CD14-positive monocyte (primary cell): ENCODE measurements around the gene TRAPPC10. TPM values are rescaled to one million over a fixed set of nuclear protein-coding genes. Genes with fewer than 3 reads are reported as not detected.

ENCODE experiments used
- DNase-seq, 3 donors: peaks; one replicate each; pipeline ENCODE4 v3.0.0-alpha.2; 2011 to 2022
- H2AFZ ChIP-seq: 2 replicates; pipeline ENCODE4 v1.6.0; 2012; ENCODE audit warnings: mild to moderate bottlenecking, low read depth, low read length, inconsistent platforms; ENCODE audit not compliant: insufficient read depth, poor library complexity, severe bottlenecking
- H3K27ac ChIP-seq, 2 donors: 1 replicate in 1 of 2; 2 replicates in 1 of 2; pipeline ENCODE4 v1.5.1; 2012 to 2013; ENCODE audit warnings: low read length in 2 of 2, control low read depth in 1 of 2, inconsistent platforms in 1 of 2, low read depth in 1 of 2, mild to moderate bottlenecking in 1 of 2
- H3K27me3 ChIP-seq, 2 donors: one replicate each; pipeline versions ENCODE4 v1.6.0 to v1.6.1; 2011 to 2013; ENCODE audit warnings: low read length in 2 of 2; ENCODE audit not compliant: control insufficient read depth in 2 of 2, insufficient read depth in 2 of 2
- H3K36me3 ChIP-seq, 2 donors: replicated peaks in 1 of 2; 1 replicate in 1 of 2; 2 replicates in 1 of 2; pipeline versions ENCODE4 v1.5.1 to v1.6.1; 2012 to 2013; ENCODE audit warnings: low read length in 2 of 2, control low read depth in 1 of 2, inconsistent platforms in 1 of 2, mild to moderate bottlenecking in 1 of 2; ENCODE audit not compliant: insufficient read depth in 2 of 2, control insufficient read depth in 1 of 2
- H3K4me1 ChIP-seq, 2 donors: 1 replicate in 1 of 2; 2 replicates in 1 of 2; pipeline versions ENCODE4 v1.5.1 to v1.6.1; 2012 to 2013; ENCODE audit warnings: low read length in 2 of 2, control low read depth in 1 of 2, inconsistent platforms in 1 of 2, mild to moderate bottlenecking in 1 of 2, moderate library complexity in 1 of 2; ENCODE audit not compliant: insufficient read depth in 2 of 2, control insufficient read depth in 1 of 2
- H3K4me2 ChIP-seq: replicated peaks from 2 replicates; pipeline ENCODE3; 2012; ENCODE audit warnings: low read length, moderate library complexity, mild to moderate bottlenecking; ENCODE audit not compliant: poor library complexity, severe bottlenecking; ENCODE audit errors: extremely low read depth
- H3K4me3 ChIP-seq, 3 experiments: fragments of 200-600 bp in 1 of 3; sonication (generic) in 1 of 3; replicated peaks in 1 of 3; 1 replicate in 2 of 3; 2 replicates in 1 of 3; pipeline ENCODE4 v1.5.1; 2011 to 2013; ENCODE audit warnings: low read length in 3 of 3, mild to moderate bottlenecking in 3 of 3, control low read depth in 2 of 3, low read depth in 2 of 3, inconsistent platforms in 1 of 3, moderate library complexity in 1 of 3
- H3K79me2 ChIP-seq: 2 replicates; pipeline ENCODE4 v1.6.0; 2012; ENCODE audit warnings: mild to moderate bottlenecking, control low read depth, inconsistent platforms, low read length, moderate library complexity; ENCODE audit not compliant: insufficient read depth
- H3K9ac ChIP-seq: 2 replicates; pipeline ENCODE4 v1.6.0; 2017; ENCODE audit warnings: low read length, mild to moderate bottlenecking; ENCODE audit not compliant: insufficient read depth, poor library complexity, severe bottlenecking
- H3K9me3 ChIP-seq, 2 donors: replicated peaks in 1 of 2; 1 replicate in 1 of 2; 2 replicates in 1 of 2; pipeline versions ENCODE4 v1.5.1 to v1.6.1; 2012 to 2013; ENCODE audit warnings: low read length in 2 of 2, control low read depth in 1 of 2; ENCODE audit not compliant: control insufficient read depth in 1 of 2, insufficient read depth in 1 of 2
- H4K20me1 ChIP-seq: 2 replicates; pipeline ENCODE4 v1.6.0; 2012; ENCODE audit warnings: mild to moderate bottlenecking, low read length, control low read depth, moderate library complexity; ENCODE audit not compliant: insufficient read depth
- H3K27ac Mint-ChIP-seq, 7 donors: one replicate each; pipeline ENCODE4 v1.8.0; 2020; ENCODE audit warnings: mild to moderate bottlenecking in 7 of 7, mixed read lengths in 7 of 7, moderate library complexity in 6 of 7, inconsistent platforms in 2 of 7
- H3K27me3 Mint-ChIP-seq, 3 donors: one replicate each; pipeline ENCODE4 v1.8.0; 2021 to 2022; ENCODE audit warnings: low read depth in 3 of 3, mild to moderate bottlenecking in 3 of 3, mixed read lengths in 3 of 3, moderate library complexity in 3 of 3, inconsistent platforms in 1 of 3
- H3K36me3 Mint-ChIP-seq, 2 donors: one replicate each; pipeline ENCODE4 v1.8.0; 2020; ENCODE audit warnings: mixed read lengths in 2 of 2, inconsistent platforms in 1 of 2, mild to moderate bottlenecking in 1 of 2
- H3K4me1 Mint-ChIP-seq: one replicate; pipeline ENCODE4 v1.8.0; 2020; ENCODE audit warnings: mild to moderate bottlenecking, mixed read lengths
- H3K4me3 Mint-ChIP-seq, 2 donors: one replicate each; pipeline ENCODE4 v1.8.0; 2020; ENCODE audit warnings: mild to moderate bottlenecking in 2 of 2, mixed read lengths in 2 of 2, moderate library complexity in 1 of 2
- H3K9me3 Mint-ChIP-seq, 7 donors: one replicate each; pipeline ENCODE4 v1.8.0; 2020 to 2022; ENCODE audit warnings: mixed read lengths in 7 of 7, mild to moderate bottlenecking in 6 of 7, moderate library complexity in 6 of 7, inconsistent platforms in 2 of 7
- CTCF ChIP-seq: fragments of 200-600 bp; IDR thresholded peaks from one replicate; pipeline ENCODE4 v1.8.0; 2022; ENCODE audit warnings: antibody characterized with exemption, mild to moderate bottlenecking
- WGBS: methylation state at CpG from one replicate; pipeline ENCODE4 v1.1.5; 2013; ENCODE audit warnings: missing lambda C conversion rate; ENCODE audit not compliant: insufficient coverage; 5-methylcytosine and 5-hydroxymethylcytosine counted together
- intact Hi-C, 2 donors: fragments of 100-400 bp; cut with micrococcal nuclease; formaldehyde crosslinking; loops; one replicate each; pipeline versions ENCODE4 v1.15.0 to v1.15.1; 2023
- polyA plus RNA-seq, 3 donors: library from polyadenylated mRNA; depleted of rRNA in 1 of 3; unstranded in 2 of 3; stranded (reverse) in 1 of 3; fragments of 300-500 nt in 2 of 3; fragments of >200 nt in 1 of 3; fragmentation: Illumina TruSeq in 2 of 3; gene quantifications; 1 replicate in 2 of 3; 2 replicates in 1 of 3; pipeline ENCODE4 v1.2.3, GENCODE V29; 2012 to 2021

Gene TRAPPC10
- polyA plus RNA-seq, 3 donors, result 5.9 to 40.6 (median 8.6) TPM

DNA sequence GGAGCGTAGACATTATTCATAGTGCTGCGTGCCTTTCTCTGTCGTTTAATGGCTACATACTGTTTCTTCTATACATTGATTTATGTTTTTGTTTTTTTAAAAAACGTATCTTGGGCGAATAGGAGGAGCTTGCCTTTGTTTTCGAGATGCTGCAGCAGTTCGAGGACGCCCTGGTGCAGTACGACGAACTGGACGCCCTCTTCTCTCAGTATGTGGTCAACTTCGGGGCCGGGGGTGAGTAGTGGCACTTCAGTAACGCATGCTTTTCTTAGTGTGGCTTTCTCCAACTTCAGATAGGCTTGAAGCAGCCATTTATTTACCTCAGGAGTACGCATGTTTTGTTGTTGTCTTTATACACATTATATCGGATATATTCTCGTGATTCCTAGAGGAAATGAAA, 46.9 kb downstream of the TRAPPC10 start:
- 98% methylated on average over 8 of the region's 17 CpGs for WGBS
- Histone ChIP-seq H3K36me3 (peaks cover 82 to 85% of the 10 kb centered on the region in 2 donors), H3K4me3 (no peak overlapping the region), H3K27me3 (no peaks in the 10 kb centered on the region), H3K9ac (no peak overlapping the region), H3K27ac (no peak overlapping the region), H4K20me1 (peaks cover 57% of the 10 kb centered on the region), H3K4me1 (no peaks in the 10 kb centered on the region), H2AFZ (no peak overlapping the region), H3K79me2 (no peaks in the 10 kb centered on the region), H3K9me3 (no peaks in the 10 kb centered on the region), H3K4me2 (no peak overlapping the region)
- H3K36me3 Mint-ChIP-seq, result peaks cover 72 to 88% of the 10 kb centered on the region in 2 donors
- intact Hi-C loops, result no loop called here
- H3K4me3 Mint-ChIP-seq, result no peak overlapping the region
- no peak for DNase-seq
- H3K27me3 Mint-ChIP-seq, result peaks cover 0 to 2% (median 1%) of the 10 kb centered on the region in 3 donors
- H3K27ac Mint-ChIP-seq, result no peak overlapping the region
- H3K9me3 Mint-ChIP-seq, result no peaks in the 10 kb centered on the region
- no peaks in the 10 kb centered on the region for H3K4me1 Mint-ChIP-seq
- TF ChIP-seq CTCF, result no peak

DNA sequence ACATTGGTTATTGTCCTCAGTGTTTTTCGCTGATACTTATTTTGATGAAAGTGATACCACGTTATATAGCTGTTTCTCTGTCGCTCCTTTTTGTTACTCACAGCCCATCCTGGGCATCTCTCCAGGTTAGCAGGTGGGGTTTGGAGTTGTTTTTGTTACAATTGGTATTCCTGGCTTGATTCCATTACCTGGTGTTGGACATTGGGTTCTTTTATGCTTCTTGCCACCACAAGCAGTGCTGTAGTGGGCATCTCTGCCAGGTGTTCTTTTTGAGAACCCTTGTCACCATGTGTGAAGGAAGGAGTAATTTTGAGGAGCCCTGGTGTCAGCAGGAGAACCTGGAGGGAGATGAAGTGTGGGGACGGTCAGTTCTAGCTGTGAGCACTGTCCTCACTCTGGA, 47.6 kb downstream of the TRAPPC10 start:
- Histone ChIP-seq H3K79me2 (peaks cover under 1% of the 10 kb centered on the region), H3K36me3 (peaks cover 83 to 85% of the 10 kb centered on the region in 2 donors), H4K20me1 (peaks cover 54% of the 10 kb centered on the region), H3K9me3 (no peaks in the 10 kb centered on the region), H3K4me3 (no peak overlapping the region), H3K4me2 (no peak overlapping the region), H3K27me3 (no peaks in the 10 kb centered on the region), H2AFZ (no peak overlapping the region), H3K4me1 (no peaks in the 10 kb centered on the region), H3K27ac (no peak overlapping the region), H3K9ac (no peak overlapping the region)
- H3K9me3 Mint-ChIP-seq, result no peaks in the 10 kb centered on the region
- H3K4me3 Mint-ChIP-seq, result no peak overlapping the region
- TF ChIP-seq CTCF, result no peak
- peaks cover 2% of the 10 kb centered on the region for H3K4me1 Mint-ChIP-seq
- H3K36me3 Mint-ChIP-seq, result peaks cover 74 to 88% of the 10 kb centered on the region in 2 donors
- WGBS, result 100% methylated on average over 2 of the region's 4 CpGs
- DNase-seq, result no peak
- H3K27ac Mint-ChIP-seq, result peak overlapping the region in 2 of 7 donors; percentile 8 to 27
- H3K27me3 Mint-ChIP-seq, result peaks cover 0 to 2% (median 1%) of the 10 kb centered on the region in 3 donors
- intact Hi-C loops, result no loop called here
